ENCODE measurements around the gene B9D1.

Gene B9D1

DNA sequence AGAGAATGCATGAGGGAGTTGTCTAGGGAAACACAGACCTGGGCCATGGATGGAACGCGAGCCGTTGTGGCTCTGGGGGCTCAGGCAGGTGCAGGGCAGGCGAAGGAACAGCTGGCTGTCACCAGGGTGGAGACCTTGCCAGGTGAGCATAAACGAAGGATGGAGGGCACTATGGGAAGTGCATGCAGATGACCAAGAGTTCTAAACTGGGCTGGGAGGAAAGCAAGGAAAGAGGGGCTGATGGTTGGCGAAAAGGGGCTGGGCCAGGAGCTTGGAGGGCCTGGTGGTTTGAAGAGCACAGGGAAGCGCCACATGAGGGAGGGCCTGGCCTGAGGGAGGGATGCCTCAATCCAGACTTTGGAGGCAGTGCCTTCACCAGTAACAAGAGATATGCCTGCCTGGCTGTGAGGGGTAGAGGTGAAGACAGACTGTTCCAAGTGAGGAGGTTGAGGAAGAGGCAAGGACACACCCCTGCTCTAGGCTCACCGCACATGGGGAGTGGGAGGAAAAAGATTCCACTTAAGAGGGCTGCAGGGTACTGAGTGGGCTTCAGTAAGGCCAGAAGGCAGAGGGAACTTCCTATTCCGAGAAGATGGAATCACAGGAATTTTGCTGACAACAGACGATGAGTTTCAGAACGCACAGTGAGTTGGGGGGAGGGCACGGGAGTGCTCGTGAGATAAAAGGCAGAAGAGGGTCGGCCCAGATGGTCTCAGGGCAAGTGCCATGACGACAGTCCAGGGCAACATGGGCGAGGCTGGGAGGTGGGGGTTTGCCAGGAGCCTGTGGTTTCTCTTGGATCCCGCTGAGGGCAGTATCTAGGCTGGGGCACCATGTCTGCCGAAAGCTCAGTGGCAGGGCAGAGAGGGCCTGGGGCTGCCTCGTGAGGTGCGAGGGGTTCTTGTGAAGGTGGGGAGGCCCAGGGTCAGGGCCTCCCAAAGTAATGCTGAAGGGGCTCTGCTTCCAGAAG lies 20.6 kb downstream of the B9D1 start:
- Histone ChIP-seq H3K4me3 (ENCODE audit: low read length) (no peak overlapping the region), H2AFZ (ENCODE audit: low read depth, low read length) (no peak overlapping the region), H3K9me3 (ENCODE audit: low read length) (no peaks in the 10 kb centered on the region), H3K36me3 (ENCODE audit: insufficient read depth, low read length) (no peaks in the 10 kb centered on the region), H3K4me1 (ENCODE audit: insufficient read depth, low read length) (peaks cover 16% of the 10 kb centered on the region), H3K27me3 (ENCODE audit: insufficient read depth, low read length) (no peaks in the 10 kb centered on the region)

GRCh38 chr17:19341211-19341631 lies 21.3 kb downstream of the B9D1 start:
- H3K27me3 ChIP-seq (ENCODE audit: insufficient read depth, low read length), result no peaks in the 10 kb centered on the region
- H3K4me3 ChIP-seq (ENCODE audit: low read length), result no peak overlapping the region
- no peak overlapping the region for H2AFZ ChIP-seq (ENCODE audit: low read depth, low read length)
- H3K36me3 ChIP-seq (ENCODE audit: insufficient read depth, low read length), result no peaks in the 10 kb centered on the region
- H3K4me1 ChIP-seq (ENCODE audit: insufficient read depth, low read length), result peaks cover 12% of the 10 kb centered on the region
- no peaks in the 10 kb centered on the region for H3K9me3 ChIP-seq (ENCODE audit: low read length)

- H2AFZ ChIP-seq (ENCODE audit: low read depth, low read length), result no peak overlapping the region
- peaks cover 12% of the 10 kb centered on the region for H3K4me1 ChIP-seq (ENCODE audit: insufficient read depth, low read length)
- H3K27me3 ChIP-seq (ENCODE audit: insufficient read depth, low read length), result no peaks in the 10 kb centered on the region
- H3K36me3 ChIP-seq (ENCODE audit: insufficient read depth, low read length), result no peaks in the 10 kb centered on the region
- no peaks in the 10 kb centered on the region for H3K9me3 ChIP-seq (ENCODE audit: low read length)
- no peak overlapping the region for H3K4me3 ChIP-seq (ENCODE audit: low read length)
These were observed 23.1 kb downstream of the B9D1 start for GRCh38 chr17:19339341-19339815.

- H3K9me3 ChIP-seq (ENCODE audit: low read length), result no peaks in the 10 kb centered on the region
- no peak overlapping the region for H3K4me3 ChIP-seq (ENCODE audit: low read length)
- peaks cover 5% of the 10 kb centered on the region for H3K36me3 ChIP-seq (ENCODE audit: insufficient read depth, low read length)
- no peaks in the 10 kb centered on the region for H3K27me3 ChIP-seq (ENCODE audit: insufficient read depth, low read length)
- peaks cover 12% of the 10 kb centered on the region for H3K4me1 ChIP-seq (ENCODE audit: insufficient read depth, low read length)
- H2AFZ ChIP-seq (ENCODE audit: low read depth, low read length), result no peak overlapping the region
These were observed 24.2 kb downstream of the B9D1 start for GRCh38 chr17:19338031-19338990.

DNA sequence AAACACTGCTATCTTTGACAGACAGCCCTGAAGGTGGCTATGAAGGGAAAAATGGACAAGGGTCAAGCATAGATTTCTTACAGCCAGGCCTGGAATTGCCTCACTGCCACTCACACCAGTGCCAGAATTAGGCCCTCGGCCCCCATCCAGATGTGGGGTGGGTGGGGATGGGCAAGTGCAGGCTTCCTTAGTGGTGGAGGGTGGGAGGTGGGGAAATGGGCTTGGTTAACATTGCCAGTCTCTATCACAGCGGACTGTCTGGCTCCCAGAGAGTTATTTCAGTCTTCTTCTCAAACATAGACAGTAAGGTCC lies 24.9 kb downstream of the B9D1 start:
- Histone ChIP-seq H3K36me3 (ENCODE audit: insufficient read depth, low read length) (peaks cover 10% of the 10 kb centered on the region), H2AFZ (ENCODE audit: low read depth, low read length) (no peak overlapping the region), H3K4me1 (ENCODE audit: insufficient read depth, low read length) (peaks cover 12% of the 10 kb centered on the region), H3K4me3 (ENCODE audit: low read length) (no peak overlapping the region), H3K27me3 (ENCODE audit: insufficient read depth, low read length) (no peaks in the 10 kb centered on the region), H3K9me3 (ENCODE audit: low read length) (no peaks in the 10 kb centered on the region)

GRCh38 chr17:19336938-19337711 lies 25.4 kb downstream of the B9D1 start:
- Histone ChIP-seq H3K27me3 (ENCODE audit: insufficient read depth, low read length) (no peaks in the 10 kb centered on the region), H3K4me3 (ENCODE audit: low read length) (no peak overlapping the region), H3K36me3 (ENCODE audit: insufficient read depth, low read length) (peaks cover 10% of the 10 kb centered on the region), H3K4me1 (ENCODE audit: insufficient read depth, low read length) (peaks cover 8% of the 10 kb centered on the region), H2AFZ (ENCODE audit: low read depth, low read length) (no peak overlapping the region), H3K9me3 (ENCODE audit: low read length) (no peaks in the 10 kb centered on the region)

- H2AFZ ChIP-seq (ENCODE audit: low read depth, low read length), result no peak overlapping the region
- H3K4me1 ChIP-seq (ENCODE audit: insufficient read depth, low read length), result peaks cover 15% of the 10 kb centered on the region
- peaks cover 10% of the 10 kb centered on the region for H3K36me3 ChIP-seq (ENCODE audit: insufficient read depth, low read length)
- no peak overlapping the region for H3K4me3 ChIP-seq (ENCODE audit: low read length)
- H3K9me3 ChIP-seq (ENCODE audit: low read length), result no peaks in the 10 kb centered on the region
- no peaks in the 10 kb centered on the region for H3K27me3 ChIP-seq (ENCODE audit: insufficient read depth, low read length)
These were observed 26.4 kb downstream of the B9D1 start for GRCh38 chr17:19335951-19336631.

DNA sequence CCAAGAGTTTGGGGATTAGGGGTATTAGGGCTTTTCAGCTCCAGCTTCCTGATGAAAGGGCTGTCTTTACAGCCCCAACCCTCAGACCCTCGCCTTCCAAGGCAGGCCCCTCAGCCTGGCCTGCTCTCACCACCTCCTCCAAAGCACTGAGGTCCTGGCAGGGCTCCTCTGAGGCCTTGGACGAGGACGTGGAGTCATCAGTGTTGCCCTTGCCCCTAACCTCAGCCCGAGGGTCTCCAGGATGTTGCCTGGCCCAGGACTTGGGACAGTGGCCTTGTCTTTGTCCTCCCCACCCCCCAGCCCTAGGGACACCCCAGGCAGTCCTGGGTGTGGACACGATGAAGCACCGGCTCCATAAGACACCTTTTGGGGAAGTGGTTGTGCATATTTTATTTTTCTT lies 28.2 kb downstream of the B9D1 start:
- H3K9me3 ChIP-seq (ENCODE audit: low read length), result no peaks in the 10 kb centered on the region
- H3K36me3 ChIP-seq (ENCODE audit: insufficient read depth, low read length), result peaks cover 10% of the 10 kb centered on the region

DNA sequence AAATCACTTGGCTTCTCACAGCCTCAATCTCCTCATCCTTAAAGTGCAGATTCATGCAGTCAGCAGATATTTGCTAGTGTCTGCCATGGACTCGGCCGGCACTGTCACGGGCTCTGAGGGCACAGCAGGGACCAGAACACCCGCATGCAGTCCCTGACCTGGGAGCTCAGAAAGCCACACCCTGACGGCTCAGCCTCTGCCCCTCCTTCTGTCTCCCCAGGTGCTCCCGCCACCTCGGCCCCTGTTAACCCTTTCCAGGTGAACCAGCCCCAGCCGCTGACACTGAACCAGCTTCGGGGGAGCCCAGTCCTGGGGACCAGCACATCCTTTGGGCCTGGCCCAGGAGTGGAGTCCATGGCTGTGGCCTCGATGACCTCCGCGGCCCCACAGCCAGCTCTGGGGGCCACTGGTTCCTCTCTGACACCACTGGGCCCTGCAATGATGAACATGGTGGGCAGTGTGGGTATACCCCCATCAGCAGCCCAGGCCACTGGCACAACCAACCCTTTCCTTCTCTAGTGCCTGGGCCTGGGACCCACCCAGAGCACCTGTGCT lies 28.7 kb downstream of the B9D1 start:
- H3K27me3 ChIP-seq (ENCODE audit: insufficient read depth, low read length), result no peaks in the 10 kb centered on the region
- H3K4me3 ChIP-seq (ENCODE audit: low read length), result no peak overlapping the region
- H3K9me3 ChIP-seq (ENCODE audit: low read length), result no peaks in the 10 kb centered on the region
- no peak overlapping the region for H2AFZ ChIP-seq (ENCODE audit: low read depth, low read length)
- peaks cover 10% of the 10 kb centered on the region for H3K36me3 ChIP-seq (ENCODE audit: insufficient read depth, low read length)
- peaks cover 25% of the 10 kb centered on the region for H3K4me1 ChIP-seq (ENCODE audit: insufficient read depth, low read length)

More for the DNA sequence above, 28.2 kb downstream of the B9D1 start:
- no peak overlapping the region for H2AFZ ChIP-seq (ENCODE audit: low read depth, low read length)
- peaks cover 25% of the 10 kb centered on the region for H3K4me1 ChIP-seq (ENCODE audit: insufficient read depth, low read length)
- no peaks in the 10 kb centered on the region for H3K27me3 ChIP-seq (ENCODE audit: insufficient read depth, low read length)
- H3K4me3 ChIP-seq (ENCODE audit: low read length), result no peak overlapping the region

- Histone ChIP-seq H2AFZ (ENCODE audit: low read depth, low read length) (no peak overlapping the region), H3K9me3 (ENCODE audit: low read length) (no peaks in the 10 kb centered on the region), H3K4me1 (ENCODE audit: insufficient read depth, low read length) (peaks cover 25% of the 10 kb centered on the region), H3K36me3 (ENCODE audit: insufficient read depth, low read length) (peaks cover 10% of the 10 kb centered on the region), H3K4me3 (ENCODE audit: low read length) (no peak overlapping the region), H3K27me3 (ENCODE audit: insufficient read depth, low read length) (no peaks in the 10 kb centered on the region)
These were observed 29.4 kb downstream of the B9D1 start for GRCh38 chr17:19333132-19333440.

DNA sequence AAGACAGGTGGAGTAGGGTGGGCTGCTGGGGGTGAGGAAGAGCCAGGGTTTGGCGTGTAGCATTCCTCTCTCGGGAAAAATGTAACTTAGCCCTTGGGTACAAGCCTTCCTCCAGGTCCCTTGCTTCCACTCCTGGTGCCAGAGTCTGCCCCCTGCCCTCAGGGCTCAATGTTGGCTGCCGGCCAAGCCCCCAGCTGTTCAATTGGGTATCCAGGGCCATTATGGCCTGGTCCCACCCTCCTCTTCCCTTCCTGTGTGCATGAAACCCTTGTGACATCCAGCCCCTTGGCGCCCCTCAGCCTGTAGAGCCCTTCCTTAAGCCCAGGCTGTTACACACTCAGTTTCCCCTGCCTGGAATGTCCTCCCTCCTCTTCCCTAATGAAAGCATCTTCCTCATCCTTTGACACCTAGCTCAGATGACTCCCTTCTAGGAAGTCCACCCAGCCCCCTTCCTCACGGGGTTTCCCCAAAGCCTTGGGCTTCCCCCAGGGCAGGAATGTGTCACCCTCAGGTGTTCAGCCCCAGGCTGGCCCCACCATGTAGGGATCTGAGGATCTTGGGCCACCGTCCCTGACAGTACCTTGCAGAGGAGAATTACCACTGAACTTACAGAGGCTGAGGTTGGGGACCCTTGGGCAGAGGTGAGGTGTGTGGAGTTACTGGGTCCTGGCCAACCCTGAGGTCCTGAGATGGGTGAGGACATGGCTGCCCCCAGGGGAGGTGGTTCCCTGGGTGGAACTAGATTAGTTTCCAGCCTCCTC lies 30.0 kb downstream of the B9D1 start:
- H3K9me3 ChIP-seq (ENCODE audit: low read length), result no peaks in the 10 kb centered on the region
- no peaks in the 10 kb centered on the region for H3K27me3 ChIP-seq (ENCODE audit: insufficient read depth, low read length)
- no peak overlapping the region for H2AFZ ChIP-seq (ENCODE audit: low read depth, low read length)
- peaks cover 25% of the 10 kb centered on the region for H3K4me1 ChIP-seq (ENCODE audit: insufficient read depth, low read length)
- H3K4me3 ChIP-seq (ENCODE audit: low read length), result no peak overlapping the region
- peaks cover 10% of the 10 kb centered on the region for H3K36me3 ChIP-seq (ENCODE audit: insufficient read depth, low read length)

Measured in neuron (in vitro differentiated cells).